ENCODE measurements around the gene SLC44A5.
"Not testable (repeated sequence)": the region's sequence is repeated elsewhere in the genome, so short reads cannot be mapped to it uniquely, and the experiment has no call there.

The SLC44A5 gene

DNA sequence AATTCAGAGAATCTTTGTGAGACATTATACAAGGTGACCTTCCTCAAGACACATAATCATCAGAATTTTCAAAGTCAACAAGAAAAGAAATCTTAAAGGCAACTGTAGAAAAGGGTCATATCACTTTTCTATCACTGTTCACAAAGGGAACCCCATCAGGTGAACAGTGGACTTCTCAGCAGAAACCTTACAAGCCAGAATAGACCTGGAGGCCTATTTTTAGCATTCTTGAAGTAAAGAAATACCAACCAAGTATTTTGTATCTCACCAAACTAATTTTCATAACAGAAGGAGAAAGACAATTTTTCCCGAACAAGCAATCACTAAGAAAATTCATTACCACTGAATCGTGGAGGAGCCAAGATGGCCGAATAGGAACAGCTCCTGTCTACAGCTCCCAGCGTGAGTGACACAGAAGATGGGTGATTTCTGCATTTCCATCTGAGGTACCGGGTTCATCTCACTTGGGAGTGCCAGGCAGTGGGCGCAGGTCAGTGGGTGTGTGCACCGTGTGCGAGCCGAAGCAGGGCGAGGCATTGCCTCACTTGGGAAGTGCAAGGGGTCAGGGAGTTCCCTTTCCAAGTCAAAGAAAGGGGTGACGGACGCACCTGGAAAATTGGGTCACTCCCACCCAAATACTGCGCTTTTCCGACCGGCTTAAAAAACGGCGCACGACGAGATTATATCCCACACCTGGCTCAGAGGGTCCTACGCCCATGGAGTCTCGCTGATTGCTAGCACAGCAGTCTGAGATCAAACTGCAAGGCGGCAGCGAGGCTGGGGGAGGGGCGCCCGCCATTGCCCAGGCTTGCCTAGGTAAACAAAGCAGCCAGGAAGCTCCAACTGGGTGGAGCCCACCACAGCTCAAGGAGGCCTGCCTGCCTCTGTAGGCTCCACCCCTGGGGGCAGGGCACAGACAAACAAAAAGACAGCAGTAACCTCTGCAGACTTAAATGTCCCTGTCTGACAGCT lies 235.2 kb downstream of the SLC44A5 start:
- DNase-seq (ENCODE audit: low read depth in 1 of 2, low spot score in 1 of 2), result not testable (repeated sequence)

DNA sequence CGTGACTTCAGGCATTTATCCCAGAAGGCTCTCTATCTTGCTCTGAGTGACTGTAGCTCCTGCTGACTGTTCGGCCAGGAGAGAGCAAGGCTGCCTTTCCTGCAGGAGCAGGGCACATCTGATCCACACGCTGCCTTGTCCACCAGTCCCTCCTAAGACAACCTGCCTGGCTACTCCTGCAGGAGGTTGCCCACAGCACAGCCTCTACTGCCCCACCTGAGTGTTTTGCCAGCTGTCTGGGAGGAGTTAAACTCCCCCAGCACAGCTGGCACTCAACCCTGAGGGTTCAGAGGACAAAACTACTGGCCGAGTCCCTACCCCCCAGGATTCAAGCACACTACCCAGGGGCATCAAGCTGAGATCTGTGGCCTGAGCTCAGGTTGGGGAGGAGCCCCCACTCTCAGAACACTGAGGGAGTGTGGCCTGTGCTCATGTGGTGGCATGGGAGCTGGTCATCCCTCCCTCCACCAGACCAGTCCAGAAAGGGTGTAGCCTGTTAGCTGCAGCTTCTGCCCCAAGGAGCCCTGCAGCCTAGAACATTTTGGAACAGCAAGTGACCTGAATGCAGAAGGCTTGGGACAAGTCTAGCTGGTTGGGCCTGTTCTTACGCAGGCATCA lies 237.3 kb downstream of the SLC44A5 start:
- no peak for DNase-seq (ENCODE audit: low read depth in 1 of 2, low spot score in 1 of 2)

DNA sequence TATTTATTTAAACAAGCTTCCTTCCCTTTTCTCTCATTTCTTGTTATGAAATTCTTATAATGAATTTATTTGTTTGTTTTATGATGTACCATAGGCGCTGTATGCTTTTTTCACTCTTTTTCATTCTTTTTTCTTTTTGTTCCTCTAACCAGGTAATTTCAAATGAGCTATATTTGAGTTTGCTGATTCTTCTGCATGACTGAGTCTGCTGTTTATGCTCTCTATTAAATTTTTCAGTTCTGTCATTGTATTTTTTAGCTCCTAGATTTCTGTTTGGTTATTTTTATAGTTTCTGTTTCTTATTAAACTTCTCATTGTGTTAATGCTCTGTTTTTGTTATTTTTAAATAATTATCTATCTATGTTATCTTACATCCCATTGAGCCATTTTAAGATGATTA lies 244.3 kb downstream of the SLC44A5 start:
- DNase-seq (ENCODE audit: low read depth in 1 of 2, low spot score in 1 of 2), result no peak

DNA sequence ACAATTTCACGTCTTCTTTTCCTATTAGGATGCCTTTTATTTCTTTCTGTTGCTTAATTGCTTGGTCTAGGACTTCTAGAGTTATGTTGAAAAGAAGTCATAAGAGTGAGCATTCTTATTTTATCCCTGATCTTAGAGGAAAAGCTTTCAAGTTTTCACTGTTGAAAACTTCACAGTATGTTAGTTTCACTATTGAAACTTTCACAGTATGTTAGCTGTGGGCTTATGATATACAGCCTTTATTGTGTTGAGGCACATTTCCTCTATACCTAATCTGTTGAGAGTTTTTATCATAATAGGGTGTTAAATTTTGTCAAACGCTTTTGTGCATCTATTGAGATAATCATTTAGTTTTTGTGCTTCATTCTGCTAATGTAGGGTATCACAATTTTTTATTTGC lies 249.7 kb downstream of the SLC44A5 start:
- DNase-seq (ENCODE audit: low read depth in 1 of 2, low spot score in 1 of 2), result no peak

DNA sequence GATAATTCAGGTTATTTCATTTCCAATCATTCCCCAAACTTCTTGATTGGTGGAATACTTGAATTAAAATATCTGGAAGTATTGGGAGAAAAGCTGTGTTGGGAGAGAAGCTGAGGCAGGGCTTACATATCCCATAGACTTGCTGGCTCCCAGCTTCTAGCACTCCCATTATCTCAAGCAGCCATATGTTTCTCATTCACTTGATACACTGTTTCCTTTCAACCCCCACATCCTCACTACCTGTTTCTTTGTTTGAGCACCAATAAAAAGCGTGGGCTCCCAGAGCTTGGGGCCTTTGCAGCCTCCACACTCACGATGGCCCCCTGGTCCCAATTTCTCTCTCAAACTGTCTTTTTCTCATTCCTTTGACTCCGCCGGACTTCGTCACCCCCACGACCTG lies 256.6 kb downstream of the SLC44A5 start:
- not testable (repeated sequence) for DNase-seq (ENCODE audit: low read depth in 1 of 2, low spot score in 1 of 2)

DNA sequence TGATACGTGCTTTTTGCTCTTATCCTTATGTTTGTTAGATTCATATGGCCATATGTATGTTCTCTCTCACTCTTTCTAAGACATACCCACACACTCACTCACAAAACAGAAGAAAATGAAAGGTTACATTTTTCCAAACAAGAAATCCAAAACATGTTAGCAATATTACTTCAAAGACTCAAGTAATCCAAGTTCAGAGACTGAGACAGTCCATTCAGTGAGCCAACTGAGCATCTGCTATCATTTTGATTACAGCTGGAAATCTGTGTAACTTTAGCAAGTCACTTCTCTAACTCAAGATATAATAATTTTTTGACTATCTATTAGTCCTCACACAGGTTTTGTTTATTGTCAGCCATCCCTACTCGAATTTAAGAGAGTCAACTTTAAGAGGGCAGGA lies 257.9 kb downstream of the SLC44A5 start:
- DNase-seq (ENCODE audit: low read depth in 1 of 2, low spot score in 1 of 2), result no peak

DNA sequence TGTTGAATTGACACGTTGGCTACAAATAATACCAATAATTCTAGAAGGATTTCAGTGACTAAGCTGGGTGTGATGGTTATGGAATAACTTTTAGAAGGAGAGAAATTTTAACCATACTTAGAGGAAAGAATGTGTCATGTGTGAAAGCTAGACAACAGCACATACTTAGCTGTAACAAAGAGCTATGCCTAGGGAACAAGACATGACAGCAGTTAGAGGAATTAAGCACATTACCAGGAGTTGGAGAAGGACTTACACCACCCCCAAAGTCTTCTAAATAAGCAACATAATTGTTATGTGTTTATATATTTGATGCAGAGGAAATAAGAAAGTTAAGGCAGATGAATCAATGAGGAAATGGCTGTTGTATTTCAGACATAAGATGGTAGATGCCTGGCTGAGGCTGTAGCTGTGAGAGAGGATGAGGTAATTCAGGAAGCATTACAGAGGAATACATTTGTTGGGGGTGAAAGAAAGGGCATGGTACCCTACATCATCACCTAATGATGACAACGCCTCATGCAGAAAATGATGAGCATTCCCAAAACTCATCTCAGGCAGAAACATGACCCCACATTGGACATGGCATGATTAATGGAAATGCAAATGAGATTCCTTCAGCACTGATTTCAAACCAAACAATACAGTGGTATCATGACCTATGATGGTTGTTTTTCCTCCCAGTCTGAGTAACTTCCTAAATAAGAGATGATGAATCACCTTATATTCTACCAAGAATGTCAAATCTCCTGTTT lies 265.2 kb downstream of the SLC44A5 start:
- no peak for DNase-seq (ENCODE audit: low read depth in 1 of 2, low spot score in 1 of 2)

DNA sequence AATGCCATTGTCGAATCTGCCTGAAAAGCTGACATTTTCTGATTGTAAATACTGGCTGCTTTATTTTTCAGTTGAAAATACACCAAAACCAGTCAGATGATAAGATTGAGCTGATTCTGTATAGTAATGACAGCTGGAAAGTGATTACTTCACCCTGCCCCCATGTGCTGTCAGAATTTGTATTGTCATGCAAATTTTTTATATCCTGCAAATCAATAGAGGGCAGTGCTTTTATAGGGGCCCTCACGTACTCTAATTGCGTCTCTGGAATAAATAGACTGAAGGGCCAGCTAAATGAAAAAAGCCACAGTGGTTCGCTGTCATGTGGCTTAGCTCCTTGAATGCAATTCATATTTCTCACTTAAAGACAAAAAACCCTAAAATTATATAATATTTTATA lies 268.1 kb downstream of the SLC44A5 start:
- no peak for DNase-seq (ENCODE audit: low read depth in 1 of 2, low spot score in 1 of 2)

DNA sequence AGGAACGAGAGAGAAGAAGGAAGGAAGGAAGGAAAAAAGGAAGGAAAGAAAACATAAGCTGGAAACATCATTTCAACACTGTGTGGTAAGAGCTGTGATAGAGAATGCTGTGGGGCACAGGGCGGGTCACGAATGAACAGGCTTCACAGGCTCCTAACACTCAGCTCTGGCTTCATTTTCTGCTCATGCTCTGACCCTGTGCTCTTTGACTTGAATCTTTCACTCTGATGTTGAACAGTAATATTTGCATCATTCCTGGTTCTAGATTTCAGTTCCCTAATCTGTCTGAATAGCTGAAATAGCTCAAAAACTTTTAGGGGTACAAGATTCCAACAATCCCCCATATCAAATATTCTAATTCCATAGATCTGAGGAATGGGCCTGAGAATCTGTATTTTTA lies 269.4 kb downstream of the SLC44A5 start:
- no peak for DNase-seq (ENCODE audit: low read depth in 1 of 2, low spot score in 1 of 2)

DNA sequence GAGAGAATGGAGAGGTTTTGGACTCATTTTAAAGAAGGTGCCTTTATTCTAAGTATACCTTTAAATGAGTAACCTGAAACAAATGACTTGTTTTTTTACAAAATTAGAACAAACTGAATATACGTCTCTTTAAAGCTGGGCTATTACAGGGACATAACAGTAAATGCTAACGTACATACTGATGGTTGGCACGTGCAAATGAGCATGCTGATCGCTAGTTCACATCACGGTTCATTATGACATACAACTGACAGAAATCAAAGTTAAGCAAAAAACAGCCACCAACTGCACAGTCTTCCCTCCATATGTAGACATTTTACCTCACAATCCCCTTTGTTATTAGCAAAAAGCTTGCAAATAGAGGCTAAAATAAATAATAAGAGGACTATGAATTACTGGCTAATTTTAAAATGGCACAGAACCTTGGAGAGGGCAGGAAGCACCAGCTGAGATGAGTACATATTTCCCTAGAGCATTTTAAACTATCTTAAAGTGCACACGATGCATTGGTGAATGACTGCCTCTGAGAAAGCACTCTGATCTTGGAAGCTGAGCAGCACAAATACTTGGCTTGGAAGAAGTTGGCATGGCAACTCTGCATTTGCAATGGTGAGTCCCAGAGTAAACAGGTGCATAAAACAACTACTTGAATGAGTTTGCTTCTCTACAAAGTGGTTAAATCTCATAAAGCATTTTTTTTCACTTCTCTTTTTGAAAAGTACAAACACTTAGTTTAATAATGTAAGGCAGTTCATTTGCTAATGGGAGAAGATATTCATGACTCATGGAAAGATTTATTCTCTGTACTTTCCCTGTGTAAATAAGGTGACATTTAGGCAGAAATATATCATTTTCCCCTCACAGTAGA lies 272.1 kb downstream of the SLC44A5 start:
- no peak for DNase-seq (ENCODE audit: low read depth in 1 of 2, low spot score in 1 of 2)

DNA sequence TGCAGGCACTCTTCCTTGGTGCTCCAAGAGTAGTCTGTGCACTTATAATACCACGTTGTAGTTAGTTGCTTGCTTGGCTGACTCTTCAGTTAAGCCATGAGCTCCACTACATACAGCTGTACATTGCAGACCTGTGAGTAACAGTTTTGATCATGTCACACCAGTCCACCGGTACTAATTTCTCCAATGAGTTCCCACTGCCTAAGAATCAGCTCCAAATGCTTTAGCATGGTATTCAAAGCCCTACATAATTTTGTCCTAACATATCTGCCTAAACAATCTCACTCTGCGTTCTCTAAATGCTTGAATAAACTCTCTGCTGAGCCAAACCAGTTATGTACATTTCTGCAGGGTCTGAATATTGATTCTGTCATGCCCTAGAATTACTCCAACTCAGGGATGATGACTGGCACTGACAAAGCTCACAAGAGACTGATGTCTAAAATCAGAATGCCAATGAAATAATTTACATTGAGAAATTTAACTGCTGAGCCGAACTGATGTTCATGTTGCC lies 276.0 kb downstream of the SLC44A5 start:
- DNase-seq (ENCODE audit: low read depth in 1 of 2, low spot score in 1 of 2), result no peak

DNA sequence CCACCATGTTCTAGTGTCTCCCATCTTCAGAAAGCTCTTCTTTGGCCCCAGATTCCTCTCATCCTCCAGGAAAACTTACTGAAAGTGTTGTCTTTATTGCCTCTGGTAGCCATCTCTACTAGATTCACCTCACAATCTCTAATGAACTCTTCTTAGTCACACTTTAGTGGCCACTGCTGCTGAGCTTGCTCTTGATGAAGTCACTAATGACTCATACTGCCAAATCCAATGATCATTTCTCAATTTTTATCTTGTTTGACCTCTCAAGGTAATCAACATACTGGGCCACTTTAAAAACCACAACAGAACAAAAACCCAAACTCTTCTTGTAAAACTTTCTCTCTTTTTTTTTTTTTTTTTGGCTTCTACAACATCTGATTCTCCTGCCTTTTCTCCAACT lies 280.3 kb downstream of the SLC44A5 start:
- DNase-seq (ENCODE audit: low read depth in 1 of 2, low spot score in 1 of 2), result no peak

DNA sequence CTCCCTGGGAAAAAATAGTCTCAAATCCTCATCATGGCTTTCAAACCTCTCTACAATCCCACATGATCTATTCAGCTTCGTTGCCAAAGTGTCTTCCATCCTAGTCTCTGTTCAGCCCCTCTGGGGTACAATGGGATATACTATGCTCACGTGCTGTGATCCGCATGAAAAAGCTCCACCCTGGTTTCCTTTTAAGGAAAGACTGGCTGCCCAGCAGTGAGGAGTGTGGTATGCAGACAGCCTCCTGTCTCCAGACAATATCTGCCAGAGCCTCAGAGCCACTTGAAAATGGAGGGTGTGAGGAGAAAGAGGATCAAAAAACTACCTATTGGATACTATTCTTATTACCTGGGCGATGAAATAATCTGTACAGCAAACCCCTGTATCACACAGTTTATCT lies 282.2 kb downstream of the SLC44A5 start:
- DNase-seq (ENCODE audit: low read depth in 1 of 2, low spot score in 1 of 2), result no peak

DNA sequence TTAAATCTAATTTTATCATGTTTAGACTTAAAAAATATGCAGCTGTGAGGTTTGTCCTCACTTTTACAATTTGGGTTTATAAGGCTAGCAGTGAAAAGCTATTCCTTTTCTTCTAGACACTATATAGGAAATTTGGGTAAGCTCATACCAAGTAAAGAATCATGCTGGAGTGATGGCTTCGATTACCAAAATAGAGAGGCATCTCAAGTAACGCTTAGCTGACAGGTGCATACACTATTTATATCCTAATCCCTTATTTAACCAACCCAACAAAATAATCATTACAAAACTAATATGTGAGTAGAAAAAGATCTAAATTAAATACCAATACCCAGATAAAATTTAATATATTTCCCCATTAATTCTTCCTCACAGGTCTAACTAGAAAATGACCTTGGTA lies 283.5 kb downstream of the SLC44A5 start:
- DNase-seq (ENCODE audit: low read depth in 1 of 2, low spot score in 1 of 2), result no peak

DNA sequence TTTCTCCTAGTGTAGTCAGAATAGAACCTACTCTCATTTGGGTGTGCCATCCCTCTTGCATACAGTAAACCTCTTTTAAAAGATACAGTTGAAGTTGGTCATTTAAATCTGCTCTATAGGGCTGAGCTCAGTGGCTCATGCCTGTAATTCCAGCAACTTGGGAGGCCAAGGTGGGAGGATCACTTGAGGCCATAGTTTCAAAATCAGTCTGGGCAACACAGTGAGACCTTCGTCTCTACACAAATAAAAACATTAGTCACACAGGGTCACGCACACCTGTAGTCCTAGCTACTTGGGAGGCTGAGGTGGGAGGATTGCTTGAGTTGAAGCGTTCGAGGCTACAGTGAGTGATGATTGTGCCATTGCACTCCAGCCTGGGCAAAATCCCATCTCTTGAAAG lies 292.9 kb downstream of the SLC44A5 start:
- no peak for DNase-seq (ENCODE audit: low read depth in 1 of 2, low spot score in 1 of 2)

DNA sequence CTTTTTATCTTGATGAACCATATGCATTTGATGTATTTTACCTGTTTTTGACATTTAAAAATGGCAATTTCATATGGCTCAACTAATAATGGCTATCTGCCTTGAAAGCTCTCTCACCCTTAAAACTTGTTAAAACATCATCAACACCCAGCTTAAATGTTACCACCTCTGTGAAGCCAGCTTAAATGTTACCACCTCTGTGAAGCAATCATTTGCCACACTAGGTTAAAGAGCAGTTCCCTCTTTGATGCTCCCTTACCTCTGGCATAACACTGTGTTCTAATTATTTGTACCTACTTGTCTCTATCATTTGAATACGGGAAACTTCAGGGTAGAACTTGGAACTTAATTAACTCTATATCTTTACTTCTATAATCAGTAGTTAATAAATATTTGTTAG lies 294.7 kb downstream of the SLC44A5 start:
- DNase-seq (ENCODE audit: low read depth in 1 of 2, low spot score in 1 of 2), result no peak

DNA sequence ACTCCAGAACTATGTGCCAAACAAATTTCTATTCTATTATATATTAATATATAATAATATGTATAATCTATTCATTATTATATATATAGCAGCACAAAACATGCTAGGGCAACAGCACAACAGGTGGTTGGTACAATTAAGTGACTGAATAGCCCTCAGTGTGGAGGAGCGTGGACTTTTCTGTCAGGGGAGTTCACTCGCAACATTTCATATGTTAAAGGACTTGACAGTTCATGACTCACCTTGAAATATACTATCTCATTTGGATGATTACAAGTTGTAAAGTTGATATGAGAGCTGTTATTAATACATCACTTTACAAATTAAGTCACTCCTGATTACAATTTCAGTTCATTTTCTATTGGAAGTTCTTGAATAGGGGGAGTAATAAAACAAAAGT lies 298.3 kb downstream of the SLC44A5 start:
- no peak for DNase-seq (ENCODE audit: low read depth in 1 of 2, low spot score in 1 of 2)

DNA sequence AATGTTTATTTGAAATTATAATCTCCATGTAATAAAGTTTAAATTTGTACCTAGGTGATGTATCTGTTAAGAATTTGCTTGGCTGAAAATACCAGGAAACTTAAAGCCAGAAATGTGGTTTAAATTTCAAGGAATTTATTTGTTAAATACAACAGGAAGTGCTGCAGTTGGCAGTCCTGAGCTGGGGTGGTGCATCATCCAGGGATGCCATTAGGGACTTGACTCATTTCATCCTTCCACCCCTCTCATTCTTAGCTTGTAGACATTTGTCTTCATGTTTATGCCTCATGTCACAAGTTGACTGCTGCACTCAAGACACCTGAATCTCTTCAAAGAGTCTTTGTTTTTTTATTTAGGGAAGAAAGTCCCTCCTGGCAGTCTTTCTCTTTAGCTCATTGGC lies 300.8 kb downstream of the SLC44A5 start:
- DNase-seq (ENCODE audit: low read depth in 1 of 2, low spot score in 1 of 2), result no peak

DNA sequence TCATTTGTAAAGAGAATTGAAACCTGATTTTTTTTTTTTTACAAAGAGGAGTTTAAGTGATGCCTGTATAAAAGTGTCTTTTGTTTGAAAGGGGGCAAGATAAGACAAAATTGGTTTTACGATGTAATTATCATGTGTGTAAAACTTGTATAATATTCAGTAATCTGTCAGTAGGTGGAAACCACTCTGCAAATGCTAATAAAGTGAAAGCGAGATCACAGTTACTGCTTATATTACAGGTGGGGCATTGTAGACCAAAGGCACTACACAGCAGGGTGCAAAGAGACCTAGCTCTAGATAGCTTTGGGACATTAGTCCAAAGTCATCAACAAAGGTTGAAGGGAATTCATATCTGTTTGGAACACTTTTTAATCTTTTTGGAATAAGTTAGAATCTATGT lies 302.5 kb downstream of the SLC44A5 start:
- no peak for DNase-seq (ENCODE audit: low read depth in 1 of 2, low spot score in 1 of 2)

DNA sequence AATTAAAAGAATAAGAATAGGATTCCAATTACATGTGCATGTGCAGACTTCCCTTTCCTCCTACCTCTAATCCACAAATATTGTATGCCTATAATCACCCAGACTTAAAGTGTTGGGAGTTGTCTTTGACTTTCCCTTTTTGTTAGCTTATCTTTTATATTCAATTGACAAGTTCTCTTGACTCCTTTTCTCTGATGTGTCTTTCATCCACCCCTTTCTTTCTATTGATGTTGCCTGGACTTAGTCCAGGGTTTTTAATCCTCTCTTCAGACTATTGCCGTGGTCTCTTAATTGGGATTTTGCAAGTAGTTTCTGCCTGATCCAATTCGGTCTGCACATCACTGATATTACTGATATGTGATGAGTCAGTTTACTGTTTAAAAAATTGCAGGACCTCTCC lies 305.9 kb downstream of the SLC44A5 start:
- DNase-seq (ENCODE audit: low read depth in 1 of 2, low spot score in 1 of 2), result no peak

DNA sequence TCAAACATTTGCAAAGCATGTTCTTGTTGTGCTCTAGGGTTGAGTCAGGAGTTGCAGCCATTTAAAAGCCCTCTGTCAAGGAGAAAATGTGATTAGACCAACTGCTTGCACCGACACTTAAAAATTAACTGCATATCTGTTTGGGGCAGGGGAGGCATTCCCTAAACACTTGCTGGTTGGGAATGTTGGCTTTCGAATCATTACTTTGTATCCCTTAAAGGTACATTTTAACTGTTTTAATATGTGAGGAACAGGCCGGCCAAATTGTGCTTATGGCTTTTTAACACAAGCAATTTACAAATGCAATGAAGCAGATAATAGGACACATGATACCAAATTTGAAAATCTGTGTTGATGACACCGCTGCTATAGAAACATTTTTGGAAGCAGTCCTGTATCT lies 317.6 kb downstream of the SLC44A5 start:
- no peak for DNase-seq (ENCODE audit: low read depth in 1 of 2, low spot score in 1 of 2)
